D721Med (cell line): ENCODE data around the gene PPIL1.
"Not testable (repeated sequence)": the region's sequence is repeated elsewhere in the genome, so short reads cannot be mapped to it uniquely, and the experiment has no call there.

Experiments
- DNase-seq: peaks from one replicate; pipeline ENCODE4 v3.0.0; 2011; ENCODE audit warnings: low spot score; ENCODE audit not compliant: insufficient read length
- FAIRE-seq: peaks from 2 replicates; lab custom pipeline; 2011; peaks lifted over from hg19 to GRCh38; lab: Jason Lieb, UNC
- TF ChIP-seq, protein P1 (sequence below): IDR thresholded peaks from 2 replicates; pipeline ENCODE4 v1.5.1; 2012; ENCODE audit warnings: mild to moderate bottlenecking, control low read depth; ENCODE audit not compliant: insufficient read depth; ENCODE audit errors: missing control alignments

PPIL1 gene

DNA sequence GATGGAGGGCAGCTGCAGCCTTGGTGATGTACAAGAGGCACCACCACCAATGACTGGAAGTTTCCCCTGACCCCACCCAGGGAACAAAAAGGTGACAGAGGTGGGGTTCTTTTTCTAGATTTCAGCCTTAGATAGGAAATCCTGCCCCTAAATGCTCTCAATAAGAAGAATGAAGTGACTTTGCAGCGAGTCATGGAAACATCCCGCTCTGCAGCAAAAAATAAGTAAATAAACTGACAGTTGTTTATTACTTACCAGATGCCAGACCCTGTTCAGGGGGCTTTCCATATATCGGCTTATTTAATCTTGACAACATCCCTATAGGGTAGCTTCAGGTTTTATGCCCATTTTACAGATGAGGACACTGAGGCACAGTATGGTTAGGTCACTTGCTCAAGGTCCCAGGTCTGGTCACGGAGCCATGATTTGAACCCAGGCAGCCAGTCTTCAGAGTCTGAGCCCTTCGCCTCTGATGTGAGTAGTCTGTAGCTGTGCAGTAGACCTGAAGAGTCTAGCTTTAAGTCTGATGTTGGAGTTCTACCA, 30.3 kb upstream of the PPIL1 start:
- TF ChIP-seq, protein P1, sequence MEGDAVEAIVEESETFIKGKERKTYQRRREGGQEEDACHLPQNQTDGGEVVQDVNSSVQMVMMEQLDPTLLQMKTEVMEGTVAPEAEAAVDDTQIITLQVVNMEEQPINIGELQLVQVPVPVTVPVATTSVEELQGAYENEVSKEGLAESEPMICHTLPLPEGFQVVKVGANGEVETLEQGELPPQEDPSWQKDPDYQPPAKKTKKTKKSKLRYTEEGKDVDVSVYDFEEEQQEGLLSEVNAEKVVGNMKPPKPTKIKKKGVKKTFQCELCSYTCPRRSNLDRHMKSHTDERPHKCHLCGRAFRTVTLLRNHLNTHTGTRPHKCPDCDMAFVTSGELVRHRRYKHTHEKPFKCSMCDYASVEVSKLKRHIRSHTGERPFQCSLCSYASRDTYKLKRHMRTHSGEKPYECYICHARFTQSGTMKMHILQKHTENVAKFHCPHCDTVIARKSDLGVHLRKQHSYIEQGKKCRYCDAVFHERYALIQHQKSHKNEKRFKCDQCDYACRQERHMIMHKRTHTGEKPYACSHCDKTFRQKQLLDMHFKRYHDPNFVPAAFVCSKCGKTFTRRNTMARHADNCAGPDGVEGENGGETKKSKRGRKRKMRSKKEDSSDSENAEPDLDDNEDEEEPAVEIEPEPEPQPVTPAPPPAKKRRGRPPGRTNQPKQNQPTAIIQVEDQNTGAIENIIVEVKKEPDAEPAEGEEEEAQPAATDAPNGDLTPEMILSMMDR: no peak
- DNase-seq (no peak), FAIRE-seq (no peak)

DNA sequence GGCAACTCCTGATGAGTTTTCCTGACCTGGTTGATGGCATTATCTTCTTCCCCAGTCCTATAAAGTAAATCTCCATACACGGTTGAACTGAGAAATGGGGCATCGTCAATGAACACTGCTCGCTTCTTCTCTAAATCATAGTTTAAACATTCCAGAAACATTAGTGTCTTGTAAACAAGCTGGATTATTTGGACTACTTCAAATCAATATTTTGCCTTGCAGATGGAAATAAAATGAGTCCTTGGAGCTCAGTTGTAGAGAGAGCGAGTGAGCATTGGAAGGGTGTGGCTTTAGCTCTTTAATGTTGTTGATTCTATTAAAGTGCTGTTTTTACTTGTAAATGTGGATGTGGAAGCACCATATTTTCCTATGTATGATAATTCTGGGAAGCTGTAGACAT, 29.5 kb upstream of the PPIL1 start:
- DNase-seq: no peak
- TF ChIP-seq, protein P1: no peak
- FAIRE-seq: no peak

DNA sequence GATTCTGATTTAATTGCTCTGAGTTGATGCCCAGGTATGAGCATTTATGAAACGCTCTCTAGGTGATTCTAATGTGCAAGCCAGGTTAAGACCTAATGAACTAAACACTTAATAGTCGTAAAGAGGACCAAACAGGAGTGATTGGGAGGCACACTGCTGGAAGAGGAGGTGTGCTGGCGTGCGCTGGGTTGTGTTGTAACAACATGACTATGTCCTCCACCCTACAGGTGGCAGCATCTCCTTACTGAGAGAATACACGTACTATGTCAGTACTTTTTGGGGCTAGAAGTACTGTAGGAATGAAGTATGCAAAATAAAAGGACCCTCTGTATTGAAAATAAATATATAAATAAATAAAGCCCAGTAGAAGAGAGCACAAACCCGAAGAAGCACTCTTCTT, 23.0 kb upstream of the PPIL1 start:
- TF ChIP-seq, protein P1: peak; percentile 9
- DNase-seq (no peak), FAIRE-seq (no peak)

DNA sequence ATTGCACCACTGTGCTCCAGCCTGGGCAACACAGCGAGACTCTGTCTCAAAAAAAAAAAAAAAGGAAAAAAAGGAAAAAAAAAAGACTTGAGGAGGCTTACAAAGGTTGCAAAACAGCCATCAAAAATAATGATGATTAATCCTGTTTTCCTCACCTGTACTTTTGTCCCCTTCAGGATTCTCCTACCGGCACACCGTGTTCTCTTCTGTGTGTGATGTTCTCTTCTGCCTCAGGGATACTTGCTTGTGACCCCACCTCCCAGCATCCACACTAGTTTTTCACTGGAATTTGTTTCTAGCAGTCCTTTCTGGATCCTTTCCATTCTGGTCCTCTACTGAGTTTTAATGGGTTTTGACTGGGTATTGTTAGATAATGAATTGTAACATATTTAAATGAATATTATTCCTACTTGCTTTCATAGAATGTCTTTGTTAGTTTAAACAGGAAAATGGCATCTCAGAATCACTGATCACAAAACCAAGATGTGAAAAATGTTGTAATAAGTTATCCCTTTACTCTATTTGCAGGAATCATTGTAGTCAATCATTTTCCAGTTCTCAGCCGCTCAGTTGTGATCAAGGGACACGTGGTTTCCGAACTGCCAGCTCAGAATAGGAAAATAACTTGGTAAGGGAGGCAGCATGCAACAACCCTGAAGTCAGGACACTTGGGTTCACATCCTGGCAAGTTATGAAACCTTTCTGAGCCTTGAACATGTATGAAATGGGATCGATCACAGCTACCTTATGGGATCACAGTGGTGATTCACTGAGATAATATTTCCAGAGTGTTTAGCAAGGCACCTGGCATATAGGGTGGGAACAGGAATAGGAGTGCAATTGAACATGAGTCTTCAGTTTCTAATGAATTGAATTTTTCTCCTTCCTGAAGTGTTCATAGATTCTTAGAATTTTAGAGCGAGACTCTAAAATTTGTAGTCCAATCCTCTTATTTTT, 19.7 kb upstream of the PPIL1 start:
- TF ChIP-seq, protein P1: no peak
- no peak for FAIRE-seq
- no peak for DNase-seq

DNA sequence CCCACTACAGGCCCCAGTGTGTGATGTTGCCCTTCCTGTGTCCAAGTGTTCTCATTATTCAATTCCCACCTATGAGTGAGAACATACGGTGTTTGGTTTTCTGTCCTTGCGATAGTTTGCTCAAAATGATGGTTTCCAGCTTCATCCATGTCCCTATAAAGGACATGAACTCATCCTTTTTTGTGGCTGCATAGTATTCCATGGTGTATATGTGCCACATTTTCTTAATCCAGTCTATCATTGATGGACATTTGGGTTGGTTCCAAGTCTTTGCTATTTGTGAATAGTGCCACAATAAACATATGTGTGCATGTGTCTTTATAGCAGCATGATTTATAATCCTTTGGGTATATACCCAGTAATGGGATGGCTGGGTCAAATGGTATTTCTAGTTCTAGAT, 16.6 kb upstream of the PPIL1 start:
- not testable (repeated sequence) for DNase-seq, FAIRE-seq

DNA sequence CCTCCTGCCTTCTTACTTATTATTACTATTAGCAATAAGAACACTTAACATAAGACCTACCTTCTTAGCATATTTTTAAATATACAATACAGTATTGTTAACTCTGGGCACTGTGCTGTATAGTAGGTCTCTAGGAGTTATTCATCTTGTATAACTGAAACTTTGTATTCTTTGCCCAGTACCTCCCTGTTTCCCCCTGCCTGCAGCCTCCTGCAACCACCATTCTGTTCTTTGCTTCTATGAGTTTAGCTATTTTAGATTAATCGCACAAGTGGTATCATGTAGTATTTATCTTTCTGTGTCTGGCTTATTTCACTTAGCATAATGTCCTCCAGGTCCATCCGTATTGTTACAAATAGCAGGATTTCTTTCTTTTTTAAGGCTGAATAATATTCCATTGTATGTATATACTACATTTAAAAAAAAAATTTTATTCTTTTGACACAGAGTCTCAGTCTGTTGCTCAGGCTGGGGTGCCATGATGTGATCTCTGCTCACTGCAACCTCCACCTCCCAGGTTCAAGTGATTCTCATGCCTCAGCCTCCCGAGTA, 15.6 kb upstream of the PPIL1 start:
- no peak for FAIRE-seq
- DNase-seq: no peak
- TF ChIP-seq, protein P1: no peak

DNA sequence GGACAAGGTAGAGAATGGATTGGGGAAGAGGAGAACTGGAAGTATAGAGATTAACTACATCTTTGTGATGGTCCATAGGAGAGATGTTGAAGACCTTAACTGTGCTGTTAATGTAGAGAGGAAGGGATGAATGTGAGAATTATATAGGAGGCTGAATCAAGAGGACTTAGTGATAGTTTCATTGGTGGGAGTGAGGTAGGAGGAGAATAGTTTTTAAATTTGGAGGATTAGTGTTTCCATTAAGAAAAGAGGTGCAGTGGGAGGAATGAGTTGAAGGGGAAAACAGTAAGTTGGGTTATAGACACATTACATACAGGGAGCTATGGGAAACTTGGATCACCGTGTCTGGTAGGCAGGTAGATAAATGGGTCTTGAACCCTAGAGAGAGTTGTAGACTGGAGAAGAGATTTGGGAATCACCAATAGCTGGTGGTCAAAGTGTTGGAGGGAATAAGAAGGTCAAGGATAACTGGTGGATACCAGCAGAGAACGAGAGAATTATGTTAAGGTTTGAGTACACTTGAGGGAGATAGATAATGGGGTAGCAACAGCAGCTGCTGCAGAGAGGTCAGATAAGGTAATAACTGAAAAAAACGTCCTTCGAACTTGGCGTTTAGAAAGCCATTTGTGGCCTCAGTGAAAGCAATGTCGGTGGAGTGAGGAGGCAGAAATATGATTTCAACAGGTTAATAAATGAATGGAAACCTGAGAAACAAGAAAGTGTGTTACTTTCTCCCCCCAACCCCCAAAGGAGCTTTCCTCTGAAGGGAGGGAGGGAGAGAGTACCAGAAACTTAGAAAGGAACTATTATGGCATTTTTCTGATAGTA, 14.3 kb upstream of the PPIL1 start:
- no peak for FAIRE-seq
- TF ChIP-seq, protein P1: no peak
- DNase-seq: no peak
